CD4-positive, alpha-beta T cell treated with Interferon alpha-2 for 1 hour (primary cell): ENCODE measurements around the gene MCTP2.

Experiments
- DNase-seq, 2 donors: peaks; one replicate each; pipeline ENCODE4 v3.0.0-alpha.2; 2020 to 2022

The MCTP2 gene

GRCh38 chr15:94363382-94363781, 132.0 kb downstream of the MCTP2 start:
- DNase-seq, result no peak

GRCh38 chr15:94366781-94367180, 135.4 kb downstream of the MCTP2 start:
- no peak for DNase-seq

DNA sequence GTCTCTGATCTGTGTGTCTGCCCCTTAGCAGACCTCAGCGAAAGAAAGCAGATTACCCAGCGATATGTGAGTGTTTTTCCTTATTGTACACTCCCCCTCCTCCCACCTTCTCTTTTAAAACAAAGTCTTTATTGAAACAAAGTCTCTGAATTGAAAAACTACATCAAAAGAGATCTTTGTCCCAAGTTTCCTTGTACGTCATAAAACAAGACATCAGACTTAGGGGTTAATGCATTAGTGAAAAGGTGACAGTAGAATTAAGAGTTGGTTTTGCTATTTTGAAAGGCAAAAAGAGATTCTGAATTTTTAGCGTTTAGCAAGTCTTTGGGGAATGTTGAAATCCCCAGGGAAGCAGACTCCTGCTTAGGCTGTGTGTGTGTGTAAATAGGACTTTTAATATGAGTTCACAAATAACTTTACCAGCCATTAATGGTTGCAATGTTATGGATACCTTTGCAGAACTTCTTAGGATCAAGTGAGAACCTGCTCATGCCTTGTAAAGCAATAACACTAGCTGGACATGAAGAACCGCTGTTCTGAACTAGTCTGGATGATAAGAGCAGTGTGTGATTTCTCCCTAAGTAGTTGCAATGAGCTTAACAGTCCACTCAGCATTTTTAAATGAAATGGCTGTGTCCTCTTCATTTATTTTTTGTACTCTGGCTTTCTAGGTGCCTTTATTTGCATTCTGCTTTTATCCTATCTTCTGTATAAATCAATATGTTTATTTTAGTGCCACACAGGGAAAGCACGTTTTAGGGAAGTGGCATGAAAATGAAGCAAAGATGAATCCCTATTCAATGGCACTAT, 136.6 kb downstream of the MCTP2 start:
- DNase-seq, result no peak

- no peak for DNase-seq
These were observed 139.0 kb downstream of the MCTP2 start for GRCh38 chr15:94370206-94370935.

DNA sequence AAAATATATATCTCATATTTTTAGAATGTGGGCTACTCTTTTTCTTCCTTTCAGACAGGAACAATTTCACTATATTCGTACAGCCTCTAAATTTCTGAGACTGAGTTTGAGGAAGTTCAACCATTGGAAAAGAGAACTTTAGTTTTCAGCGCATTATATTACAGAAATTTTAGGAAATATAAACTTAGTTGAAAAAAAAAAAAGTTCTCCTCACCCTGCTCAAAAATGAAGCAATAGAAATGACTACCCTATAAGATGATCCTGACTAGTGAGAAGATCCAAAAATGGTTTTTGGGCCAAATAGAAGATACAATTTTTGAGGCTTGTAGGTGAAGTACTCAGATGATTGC, 139.6 kb downstream of the MCTP2 start:
- no peak for DNase-seq

- no peak for DNase-seq
These were observed 141.5 kb downstream of the MCTP2 start for GRCh38 chr15:94372821-94373220.

GRCh38 chr15:94375997-94376396, 144.6 kb downstream of the MCTP2 start:
- DNase-seq, result no peak

DNA sequence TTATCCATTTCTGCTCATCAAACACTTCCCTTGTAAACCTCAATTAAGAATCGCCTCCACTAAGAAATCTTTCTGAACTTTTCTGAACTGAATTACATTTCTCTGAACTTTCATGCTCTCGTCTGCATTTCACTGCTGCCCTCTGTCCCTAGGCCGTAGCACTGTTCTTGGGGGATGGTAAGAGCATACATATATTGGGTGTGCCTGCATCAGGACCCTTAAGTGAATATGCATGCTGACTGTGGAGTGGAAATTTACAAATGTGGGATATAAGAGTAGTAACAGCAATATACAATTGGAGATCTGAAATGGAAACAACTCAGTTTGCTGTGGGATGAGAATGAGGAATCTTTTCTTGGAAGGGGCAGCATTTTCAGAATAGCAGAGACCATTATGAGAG, 148.6 kb downstream of the MCTP2 start:
- DNase-seq, result no peak

DNA sequence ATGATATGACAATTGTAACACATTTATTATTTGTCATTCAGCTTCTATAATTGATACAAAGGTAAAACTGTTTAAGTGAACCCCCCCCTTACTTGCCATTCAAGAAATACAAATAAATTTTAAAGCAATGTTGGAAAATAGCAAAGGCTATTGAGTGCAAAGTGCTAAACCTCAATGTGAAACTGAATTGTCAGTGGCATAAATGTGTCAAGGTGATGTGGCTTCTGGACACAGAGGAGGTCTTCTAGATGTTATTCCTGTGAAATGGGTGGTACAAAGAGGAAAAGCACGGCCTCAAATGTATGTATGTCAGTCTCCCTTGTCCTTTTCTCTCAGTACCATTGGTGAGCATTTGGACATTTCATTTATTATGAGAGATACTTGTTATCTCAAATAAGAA, 149.4 kb downstream of the MCTP2 start:
- no peak for DNase-seq

DNA sequence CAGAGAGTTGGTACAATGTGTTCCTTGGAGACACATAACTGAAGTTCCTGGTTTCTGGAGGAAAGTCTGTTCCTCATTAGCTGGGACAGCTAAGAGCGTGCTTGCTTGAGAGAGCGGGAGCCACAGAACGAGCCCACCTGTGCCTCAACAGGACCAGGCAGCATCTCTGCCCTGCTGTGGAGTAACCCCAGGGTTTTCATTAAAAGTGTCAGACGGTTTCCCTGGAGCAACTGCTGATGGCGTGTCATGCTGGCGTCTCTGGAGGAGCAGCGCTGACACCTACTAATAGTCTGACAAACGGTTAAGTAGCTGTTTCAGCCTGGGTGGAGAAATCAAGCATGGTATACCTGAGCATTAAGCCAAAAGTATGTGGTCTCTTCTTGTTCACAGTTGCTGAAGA, 150.0 kb downstream of the MCTP2 start:
- no peak for DNase-seq

DNA sequence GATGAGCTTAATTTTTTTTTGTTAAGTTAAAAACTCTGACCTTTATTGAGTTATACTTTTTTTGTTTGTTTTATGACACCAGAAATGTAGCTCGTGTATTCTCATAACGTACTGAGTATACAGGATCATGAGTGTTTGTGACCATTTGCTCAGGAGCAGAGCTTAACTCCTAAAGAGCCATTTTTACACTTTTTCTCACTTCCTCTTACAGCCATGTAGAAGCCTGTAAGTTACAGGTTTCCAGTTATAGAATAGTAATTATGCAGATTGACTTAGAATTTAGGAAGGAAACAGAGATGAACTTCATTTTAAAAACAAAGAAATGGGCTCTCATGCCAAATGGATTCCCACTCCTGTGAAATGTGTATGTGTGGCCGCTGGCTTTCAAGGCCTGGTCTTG, 151.7 kb downstream of the MCTP2 start:
- no peak for DNase-seq

- DNase-seq, result no peak
These were observed 152.3 kb downstream of the MCTP2 start for GRCh38 chr15:94383706-94384105.

DNA sequence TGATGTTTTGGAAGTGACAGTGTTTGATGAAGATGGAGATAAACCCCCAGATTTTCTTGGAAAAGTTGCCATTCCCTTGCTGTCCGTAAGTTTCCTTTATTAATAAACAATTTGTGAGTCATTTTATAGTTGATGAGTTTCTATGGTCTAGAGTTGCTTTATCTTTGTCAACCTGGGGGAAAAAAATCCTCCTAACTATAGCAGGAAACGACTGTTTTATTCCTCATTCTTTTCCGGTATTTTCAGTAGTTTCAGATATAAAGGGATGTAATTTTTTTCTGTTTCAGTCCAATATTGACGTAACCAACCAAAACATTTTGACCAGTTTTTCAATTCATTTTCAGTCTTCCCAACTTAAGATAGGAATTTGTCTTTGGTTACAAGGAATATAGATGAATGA, 154.1 kb downstream of the MCTP2 start:
- no peak for DNase-seq

- DNase-seq, result no peak
These were observed 155.0 kb downstream of the MCTP2 start for GRCh38 chr15:94386351-94386750.

GRCh38 chr15:94387442-94387841, 156.1 kb downstream of the MCTP2 start:
- DNase-seq, result no peak

DNA sequence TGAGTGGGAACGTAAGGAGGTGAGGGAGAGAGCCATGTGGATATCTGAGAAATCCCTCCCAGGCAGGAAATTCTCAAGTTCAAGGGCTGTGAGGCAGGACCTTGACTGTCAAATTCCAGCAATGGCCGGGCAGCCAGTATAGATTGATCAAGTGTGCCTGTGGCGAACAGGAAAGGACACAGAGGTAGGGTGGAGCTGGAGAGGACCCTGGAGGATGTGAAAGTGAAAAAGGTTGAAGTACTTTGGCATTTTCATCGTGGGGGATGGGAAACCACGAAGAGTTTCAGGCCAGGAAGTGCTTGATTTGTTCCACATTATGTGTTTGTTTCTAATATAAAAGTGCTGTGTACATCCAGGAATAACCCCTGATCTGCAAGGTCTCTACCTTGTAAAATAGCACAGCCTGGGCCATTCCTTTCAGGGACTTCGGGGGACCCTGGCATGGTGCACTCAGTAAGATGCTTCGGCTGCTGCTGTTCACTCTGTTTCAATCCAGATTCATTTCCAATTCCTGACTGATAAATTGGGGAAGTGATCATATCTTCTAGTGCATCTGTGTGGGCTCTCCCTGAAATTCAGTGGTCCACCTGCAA, 156.6 kb downstream of the MCTP2 start:
- peak; percentile 10 to 15 for DNase-seq

- no peak for DNase-seq
These were observed 164.3 kb downstream of the MCTP2 start for GRCh38 chr15:94395640-94396039.

- DNase-seq, result no peak
These were observed 166.0 kb downstream of the MCTP2 start for GRCh38 chr15:94397337-94397736.

- no peak for DNase-seq
These were observed 166.6 kb downstream of the MCTP2 start for GRCh38 chr15:94398001-94398400.

- DNase-seq, result no peak
These were observed 169.4 kb downstream of the MCTP2 start for GRCh38 chr15:94400526-94401298.

DNA sequence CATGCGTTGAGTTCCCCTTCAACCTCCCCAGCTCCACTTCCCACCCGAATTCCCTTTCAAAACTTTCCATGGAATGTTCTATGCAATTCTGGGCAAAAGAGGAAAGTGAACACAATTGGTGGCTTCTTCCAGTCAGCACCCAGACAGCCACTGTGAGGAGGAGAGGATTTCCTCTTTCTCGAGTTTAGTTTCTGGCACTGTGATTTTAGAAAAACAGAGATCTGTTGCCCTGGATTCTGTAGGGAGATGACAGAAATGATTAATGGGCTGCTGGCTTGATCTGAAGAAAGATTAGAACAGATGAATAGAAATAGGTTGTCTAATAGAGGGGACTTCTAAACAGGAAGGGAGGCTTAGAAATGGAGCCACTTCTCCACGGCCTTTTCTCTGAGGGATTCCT, 172.0 kb downstream of the MCTP2 start:
- DNase-seq, result no peak

- no peak for DNase-seq
These were observed 173.4 kb downstream of the MCTP2 start for GRCh38 chr15:94404733-94405283.

- DNase-seq, result no peak
These were observed 179.9 kb downstream of the MCTP2 start for GRCh38 chr15:94411285-94411684.
